GM12878 (cell line): ENCODE results near the gene APOA4. TPM values are rescaled to one million over a fixed set of nuclear protein-coding genes. Genes with fewer than 3 reads are reported as not detected.

Experiments
- CREB1 ChIP-seq: IDR thresholded peaks from 2 replicates; pipeline ENCODE4 v1.6.1; 2012; ENCODE audit warnings: low read depth, mild to moderate bottlenecking, inconsistent platforms
- CREM ChIP-seq: IDR thresholded peaks from 2 replicates; pipeline ENCODE4 v1.6.1; 2014; ENCODE audit warnings: antibody characterized with exemption, low read depth
- CTCF ChIP-seq, 3 experiments: IDR thresholded peaks in 2 of 3; conservative IDR thresholded peaks in 1 of 3; 2 replicates each; pipeline ENCODE4 v1.5.1; 2011; ENCODE audit warnings: low read depth in 3 of 3, low read length in 3 of 3, mild to moderate bottlenecking in 3 of 3, control low read depth in 2 of 3, moderate library complexity in 2 of 3, inconsistent platforms in 1 of 3, mixed read lengths in 1 of 3; ENCODE audit not compliant: control insufficient read depth in 2 of 3, insufficient read depth in 1 of 3; ENCODE audit errors: extremely low read depth in 1 of 3
- FOXK2 ChIP-seq: fragments of 450-650 bp; IDR thresholded peaks from 2 replicates; pipeline ENCODE4 v1.6.1; 2017; ENCODE audit warnings: mild to moderate bottlenecking, moderate library complexity
- GATAD2B ChIP-seq: fragments of 450-650 bp; conservative IDR thresholded peaks from 2 replicates; pipeline ENCODE4 v1.6.1; 2017; ENCODE audit warnings: low read depth, mild to moderate bottlenecking, moderate library complexity
- HDAC6 ChIP-seq: fragments of 200-600 bp; sonication (generic); IDR thresholded peaks from one replicate; pipeline ENCODE4 v1.8.0; 2017; ENCODE audit warnings: antibody characterized with exemption; ENCODE audit not compliant: unreplicated experiment
- IKZF1 ChIP-seq: fragments of 450-650 bp; conservative IDR thresholded peaks from 2 replicates; pipeline ENCODE4 v1.6.1; 2017; ENCODE audit warnings: antibody characterized with exemption, mild to moderate bottlenecking
- IKZF2 ChIP-seq, 2 experiments: fragments of 450-650 bp; IDR thresholded peaks; 2 replicates each; pipeline ENCODE4 v1.6.1; 2017; ENCODE audit warnings: mild to moderate bottlenecking in 2 of 2, moderate library complexity in 2 of 2
- IRF3 ChIP-seq: fragments of 450-650 bp; IDR thresholded peaks from 2 replicates; pipeline ENCODE4 v1.6.1; 2014; ENCODE audit warnings: mild to moderate bottlenecking
- JUNB ChIP-seq: IDR thresholded peaks from 2 replicates; pipeline ENCODE4 v1.6.1; 2016; ENCODE audit warnings: antibody characterized with exemption, mild to moderate bottlenecking
- LARP7 ChIP-seq: fragments of 450-650 bp; IDR thresholded peaks from 2 replicates; pipeline ENCODE4 v1.6.1; 2017; ENCODE audit warnings: mild to moderate bottlenecking
- MAX ChIP-seq: IDR thresholded peaks from 2 replicates; pipeline ENCODE4 v1.6.1; 2012; ENCODE audit warnings: low read depth, low read length, improper control_type of control experiment
- NFIC ChIP-seq: IDR thresholded peaks from 2 replicates; pipeline ENCODE4 v1.6.1; 2012; ENCODE audit warnings: low read depth, mild to moderate bottlenecking, inconsistent platforms, low read length, moderate library complexity
- PAX8 ChIP-seq: fragments of 450-650 bp; IDR thresholded peaks from 2 replicates; pipeline ENCODE4 v1.6.1; 2017; ENCODE audit warnings: mild to moderate bottlenecking, moderate library complexity
- POU2F2 ChIP-seq: IDR thresholded peaks from 3 replicates; pipeline ENCODE4 v1.6.1; 2011; ENCODE audit warnings: low read depth, mild to moderate bottlenecking, low read length, borderline replicate concordance
- SMAD1 ChIP-seq: fragments of 450-650 bp; IDR thresholded peaks from 2 replicates; pipeline ENCODE4 v1.6.1; 2018; ENCODE audit warnings: mild to moderate bottlenecking, low read depth; ENCODE audit not compliant: partially characterized antibody
- SPI1 ChIP-seq: IDR thresholded peaks from 2 replicates; pipeline ENCODE4 v1.6.1; 2011; ENCODE audit warnings: low read depth, mild to moderate bottlenecking, low read length, moderate library complexity, borderline replicate concordance; ENCODE audit not compliant: insufficient read depth
- TBL1XR1 ChIP-seq: IDR thresholded peaks from 2 replicates; pipeline ENCODE4 v1.6.1; 2012; ENCODE audit warnings: low read depth, low read length, improper control_type of control experiment
- TCF12 ChIP-seq: IDR thresholded peaks from 2 replicates; pipeline ENCODE4 v1.6.1; 2011; ENCODE audit warnings: low read depth, mild to moderate bottlenecking, low read length
- WRNIP1 ChIP-seq: IDR thresholded peaks from 2 replicates; pipeline ENCODE4 v1.6.1; 2011; ENCODE audit warnings: low read depth, low read length, improper control_type of control experiment, borderline replicate concordance
- ZBTB33 ChIP-seq: fragments of 450-650 bp; IDR thresholded peaks from 2 replicates; pipeline ENCODE4 v1.6.1; 2017; ENCODE audit warnings: mild to moderate bottlenecking
- ZNF274 ChIP-seq: IDR thresholded peaks from one replicate; pipeline ENCODE4 v1.8.0; 2011; ENCODE audit not compliant: insufficient read length, insufficient read depth
- polyA plus RNA-seq, 11 experiments: library from polyadenylated mRNA; depleted of rRNA in 4 of 11; unstranded in 6 of 11; stranded (reverse) in 5 of 11; fragments of >200 nt; fragmentation: Nextera tagmentation in 4 of 11; fragmentation: Illumina TruSeq in 1 of 11; extraction: Ambion mirVana in 4 of 11; extraction: Trizol in 1 of 11; gene quantifications; 1 replicate in 1 of 11; 2 replicates in 10 of 11; pipeline versions ENCODE4 v1.2.1 to v1.2.3, GENCODE V29; 2011 to 2016; ENCODE audit warnings: inconsistent platforms in 2 of 11, missing spikeins in 2 of 11, low read depth in 1 of 11
- total RNA-seq, 4 experiments: library from RNA; depleted of rRNA in 3 of 4; stranded (reverse); fragments of >200 nt in 3 of 4; fragmentation: Illumina TruSeq in 1 of 4; extraction: Trizol in 1 of 4; gene quantifications; 2 replicates each; pipeline versions ENCODE4 v1.2.1 to v1.2.3, GENCODE V29; 2013 to 2021
- TF ChIP-seq, protein P1 (sequence below): fragments of 450-650 bp; formaldehyde crosslinking; IDR thresholded peaks from 2 replicates; pipeline ENCODE4 v1.4.0; 2020; ENCODE audit warnings: mild to moderate bottlenecking, moderate library complexity

The APOA4 gene
- total and polyA plus RNA-seq, 10 of the 15 experiments (the other 5 are each of a cell fraction or from before 2014, with no cell fraction given), result not detected

- TF ChIP-seq MAX, result peak; percentile 91
- TF ChIP-seq FOXK2, result no peak
- no peak for TF ChIP-seq IRF3
- no peak for TF ChIP-seq WRNIP1
- TF ChIP-seq NFIC, result no peak
- TF ChIP-seq ZNF274, result no peak
- no peak for TF ChIP-seq POU2F2
- peak; percentile 76; the same call in 1 of the 2 replicates for TF ChIP-seq TCF12
- peak; percentile 22; the same call in 1 of the 2 replicates for TF ChIP-seq SPI1
- TF ChIP-seq CTCF (IDR thresholded peaks at IDR 0.05 in 2 of 3, conservative IDR thresholded peaks at IDR 0.05 in 1 of 3; ENCODE audit: control insufficient read depth in 2 of 3, extremely low read depth in 1 of 3, insufficient read depth in 1 of 3, low read depth in 3 of 3, low read length in 3 of 3), result no peak
- TF ChIP-seq CREB1, result peak; percentile 89
- peak; percentile 52; the same call in 1 of the 2 replicates for TF ChIP-seq GATAD2B
- TF ChIP-seq ZBTB33, result no peak
- peak; percentile 48 for TF ChIP-seq HDAC6
- TF ChIP-seq IKZF1, result peak; percentile 75; the same call in 1 of the 2 replicates
- TF ChIP-seq SMAD1, result peak; percentile 21
- TF ChIP-seq, protein P1, sequence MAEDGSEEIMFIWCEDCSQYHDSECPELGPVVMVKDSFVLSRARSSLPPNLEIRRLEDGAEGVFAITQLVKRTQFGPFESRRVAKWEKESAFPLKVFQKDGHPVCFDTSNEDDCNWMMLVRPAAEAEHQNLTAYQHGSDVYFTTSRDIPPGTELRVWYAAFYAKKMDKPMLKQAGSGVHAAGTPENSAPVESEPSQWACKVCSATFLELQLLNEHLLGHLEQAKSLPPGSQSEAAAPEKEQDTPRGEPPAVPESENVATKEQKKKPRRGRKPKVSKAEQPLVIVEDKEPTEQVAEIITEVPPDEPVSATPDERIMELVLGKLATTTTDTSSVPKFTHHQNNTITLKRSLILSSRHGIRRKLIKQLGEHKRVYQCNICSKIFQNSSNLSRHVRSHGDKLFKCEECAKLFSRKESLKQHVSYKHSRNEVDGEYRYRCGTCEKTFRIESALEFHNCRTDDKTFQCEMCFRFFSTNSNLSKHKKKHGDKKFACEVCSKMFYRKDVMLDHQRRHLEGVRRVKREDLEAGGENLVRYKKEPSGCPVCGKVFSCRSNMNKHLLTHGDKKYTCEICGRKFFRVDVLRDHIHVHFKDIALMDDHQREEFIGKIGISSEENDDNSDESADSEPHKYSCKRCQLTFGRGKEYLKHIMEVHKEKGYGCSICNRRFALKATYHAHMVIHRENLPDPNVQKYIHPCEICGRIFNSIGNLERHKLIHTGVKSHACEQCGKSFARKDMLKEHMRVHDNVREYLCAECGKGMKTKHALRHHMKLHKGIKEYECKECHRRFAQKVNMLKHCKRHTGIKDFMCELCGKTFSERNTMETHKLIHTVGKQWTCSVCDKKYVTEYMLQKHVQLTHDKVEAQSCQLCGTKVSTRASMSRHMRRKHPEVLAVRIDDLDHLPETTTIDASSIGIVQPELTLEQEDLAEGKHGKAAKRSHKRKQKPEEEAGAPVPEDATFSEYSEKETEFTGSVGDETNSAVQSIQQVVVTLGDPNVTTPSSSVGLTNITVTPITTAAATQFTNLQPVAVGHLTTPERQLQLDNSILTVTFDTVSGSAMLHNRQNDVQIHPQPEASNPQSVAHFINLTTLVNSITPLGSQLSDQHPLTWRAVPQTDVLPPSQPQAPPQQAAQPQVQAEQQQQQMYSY (CRISPR knock-in tag), result no peak
- peak; percentile 80; the same call in 1 of the 2 replicates for TF ChIP-seq CREM
- TF ChIP-seq PAX8, result no peak
- TF ChIP-seq JUNB, result no peak
- peak; percentile 34 to 39; a peak in 2 of 4 replicates for TF ChIP-seq IKZF2 (IDR thresholded peaks at IDR 0.05)
- no peak for TF ChIP-seq TBL1XR1
- peak; percentile 68 for TF ChIP-seq LARP7
Observed at GRCh38 chr11:116787786-116788486, 35.2 kb downstream of the APOA4 start, which contains the start of gene ZPR1 (continued).
